Testis (tissue), 2 donors: ENCODE data around the gene MX1.

Source experiments
- CTCF ChIP-seq, 3 experiments: fragments of 450-650 bp in 2 of 3; fragments of 200-600 bp in 1 of 3; sonication (generic) in 1 of 3; IDR thresholded peaks; one replicate each; pipeline ENCODE4 v1.5.1; 2016 to 2019; ENCODE audit warnings: antibody characterized with exemption in 3 of 3, mild to moderate bottlenecking in 2 of 3, moderate library complexity in 1 of 3
- POLR2A ChIP-seq: fragments of 450-650 bp; IDR thresholded peaks from one replicate; pipeline ENCODE4 v1.6.1; 2017; ENCODE audit warnings: antibody characterized with exemption, mild to moderate bottlenecking, moderate library complexity

- TF ChIP-seq CTCF (IDR thresholded peaks at IDR 0.05) (no peak), POLR2A (no peak)
Observed at GRCh38 chr21:41491412-41491811, 65.4 kb downstream of the MX1 start.
